ENCODE measurements around the gene EFNA2. TPM values are rescaled to one million over a fixed set of nuclear protein-coding genes. Genes with fewer than 3 reads are reported as not detected.

EFNA2 gene
- total RNA-seq, 1 experiment from 2014 or later: not detected

- Histone ChIP-seq H3K27ac (ENCODE audit: low read length) (peak overlapping the region; percentile 88), H3F3A (ENCODE audit: low read length, unreplicated experiment) (no peaks in the 10 kb centered on the region), H3K9me3 (ENCODE audit: low read length) (no peaks in the 10 kb centered on the region), H3K4me3 (ENCODE audit: low read length) (peak overlapping the region; percentile 78; the same call in 1 of the 2 replicates), H3K36me3 (ENCODE audit: low read depth, low read length) (peaks cover 12% of the 10 kb centered on the region), H3K9ac (ENCODE audit: low read length) (peak overlapping the region; percentile 86; the same call in 1 of the 2 replicates), H3K79me2 (ENCODE audit: low read length) (peaks cover 51% of the 10 kb centered on the region), H3K4me2 (ENCODE audit: low read length) (peak overlapping the region; percentile 77), H3K4me1 (ENCODE audit: insufficient read depth, low read length) (peaks cover 36% of the 10 kb centered on the region), H4K20me1 (ENCODE audit: low read length) (peaks cover 5% of the 10 kb centered on the region; the same call in 1 of the 2 replicates), H2AFZ (ENCODE audit: low read length) (no peak overlapping the region), H3K9me2 (replicated peaks; ENCODE audit: low read length) (no peaks in the 10 kb centered on the region), H3K27me3 (ENCODE audit: low read length) (no peaks in the 10 kb centered on the region)
- BruUV-seq (replicated peaks): no TSS peak
- TF ChIP-seq EZH2 (IDR thresholded peaks at IDR 0.05; ENCODE audit: low read length, unreplicated experiment): no peak
- no peak for TF ChIP-seq EZH2phosphoT487 (IDR thresholded peaks at IDR 0.05; ENCODE audit: borderline replicate concordance, low read length)
- TF ChIP-seq, protein P1, sequence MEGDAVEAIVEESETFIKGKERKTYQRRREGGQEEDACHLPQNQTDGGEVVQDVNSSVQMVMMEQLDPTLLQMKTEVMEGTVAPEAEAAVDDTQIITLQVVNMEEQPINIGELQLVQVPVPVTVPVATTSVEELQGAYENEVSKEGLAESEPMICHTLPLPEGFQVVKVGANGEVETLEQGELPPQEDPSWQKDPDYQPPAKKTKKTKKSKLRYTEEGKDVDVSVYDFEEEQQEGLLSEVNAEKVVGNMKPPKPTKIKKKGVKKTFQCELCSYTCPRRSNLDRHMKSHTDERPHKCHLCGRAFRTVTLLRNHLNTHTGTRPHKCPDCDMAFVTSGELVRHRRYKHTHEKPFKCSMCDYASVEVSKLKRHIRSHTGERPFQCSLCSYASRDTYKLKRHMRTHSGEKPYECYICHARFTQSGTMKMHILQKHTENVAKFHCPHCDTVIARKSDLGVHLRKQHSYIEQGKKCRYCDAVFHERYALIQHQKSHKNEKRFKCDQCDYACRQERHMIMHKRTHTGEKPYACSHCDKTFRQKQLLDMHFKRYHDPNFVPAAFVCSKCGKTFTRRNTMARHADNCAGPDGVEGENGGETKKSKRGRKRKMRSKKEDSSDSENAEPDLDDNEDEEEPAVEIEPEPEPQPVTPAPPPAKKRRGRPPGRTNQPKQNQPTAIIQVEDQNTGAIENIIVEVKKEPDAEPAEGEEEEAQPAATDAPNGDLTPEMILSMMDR (conservative IDR thresholded peaks at IDR 0.05; ENCODE audit: low read depth, low read length): no peak
- ATAC-seq (peak; percentile 21), DNase-seq (no peak)
- CTCF ChIA-PET: no interaction called here
- intact Hi-C loops (cut with micrococcal nuclease): no loop called here
- POLR2A ChIA-PET (ENCODE audit: unreplicated experiment): no interaction called here
Measured at GRCh38 chr19:1247748-1248138, 37.9 kb upstream of the EFNA2 start.

GRCh38 chr19:1248139-1248785 is 37.4 kb upstream of the EFNA2 start, which contains the start of gene MIDN:
TSS of gene MIDN (plus strand) at chr19:1248583. CDS start at chr19:1250297, 1,714 bp downstream.
- DNase-seq (peak; percentile 78), ATAC-seq (peak; percentile 34)
- Histone ChIP-seq H4K20me1 (ENCODE audit: low read length) (peaks cover 5% of the 10 kb centered on the region; the same call in 1 of the 2 replicates), H3K36me3 (ENCODE audit: low read depth, low read length) (peaks cover 12% of the 10 kb centered on the region), H3K9me3 (ENCODE audit: low read length) (no peaks in the 10 kb centered on the region), H3K79me2 (ENCODE audit: low read length) (peaks cover 48% of the 10 kb centered on the region), H3K9me2 (replicated peaks; ENCODE audit: low read length) (no peaks in the 10 kb centered on the region), H3K4me1 (ENCODE audit: insufficient read depth, low read length) (peaks cover 36% of the 10 kb centered on the region), H3K27me3 (ENCODE audit: low read length) (no peaks in the 10 kb centered on the region), H3K4me2 (ENCODE audit: low read length) (peak within 1 kb of the TSS; percentile 80), H2AFZ (ENCODE audit: low read length) (no peak within 1 kb of the TSS), H3K9ac (ENCODE audit: low read length) (peak within 1 kb of the TSS; percentile 86), H3F3A (ENCODE audit: low read length, unreplicated experiment) (no peaks in the 10 kb centered on the region), H3K4me3 (ENCODE audit: low read length) (peak within 1 kb of the TSS; percentile 78), H3K27ac (ENCODE audit: low read length) (peak within 1 kb of the TSS; percentile 88)
- intact Hi-C loops (cut with micrococcal nuclease): no loop called here
- ChIA-PET CTCF (no interaction called here), POLR2A (ENCODE audit: unreplicated experiment) (no interaction called here)
- TF ChIP-seq, protein P1 (conservative IDR thresholded peaks at IDR 0.05; ENCODE audit: low read depth, low read length): peak; percentile 44
- TF ChIP-seq EZH2 (IDR thresholded peaks at IDR 0.05; ENCODE audit: low read length, unreplicated experiment) (no peak), EZH2phosphoT487 (IDR thresholded peaks at IDR 0.05; ENCODE audit: borderline replicate concordance, low read length) (no peak)
- no TSS peak for BruUV-seq (replicated peaks)

DNA sequence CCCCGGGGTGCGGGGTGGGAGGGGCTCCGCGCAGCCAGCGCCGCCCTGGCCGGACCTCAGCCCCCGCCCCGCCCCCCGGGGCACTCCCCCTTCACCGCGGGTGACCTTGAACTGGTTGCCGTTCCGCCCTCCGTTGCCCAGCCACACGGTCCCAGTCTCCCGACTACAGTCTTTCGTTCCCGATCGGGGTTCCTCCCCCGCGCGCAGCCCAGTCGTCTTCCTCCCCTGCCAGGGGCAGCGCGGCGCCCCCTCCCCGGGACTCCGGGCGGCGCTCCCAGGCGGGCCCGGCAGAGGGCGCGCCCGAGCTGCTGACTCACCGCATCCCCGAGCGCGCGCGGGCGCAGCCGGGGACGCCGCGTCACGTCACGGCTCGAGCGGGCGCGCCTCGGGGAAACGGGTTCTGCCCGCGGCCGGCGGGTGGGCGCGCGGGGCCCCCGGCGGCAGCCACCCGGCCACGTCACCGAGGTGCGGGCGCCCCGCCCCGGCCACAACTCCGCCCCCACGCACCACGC is 36.8 kb upstream of the EFNA2 start:
- BruUV-seq (replicated peaks): no TSS peak
- H3K36me3 ChIP-seq (ENCODE audit: low read depth, low read length): peaks cover 16% of the 10 kb centered on the region
- H3K4me2 ChIP-seq (ENCODE audit: low read length): peak overlapping the region; percentile 80

More for the DNA sequence above, 36.8 kb upstream of the EFNA2 start:
- TF ChIP-seq EZH2 (IDR thresholded peaks at IDR 0.05; ENCODE audit: low read length, unreplicated experiment): no peak
- TF ChIP-seq, protein P1 (conservative IDR thresholded peaks at IDR 0.05; ENCODE audit: low read depth, low read length): peak; percentile 60
- DNase-seq: peak; percentile 58
- POLR2A ChIA-PET (ENCODE audit: unreplicated experiment): no interaction called here
- Histone ChIP-seq H3K79me2 (ENCODE audit: low read length) (peaks cover 48% of the 10 kb centered on the region), H4K20me1 (ENCODE audit: low read length) (peaks cover 5% of the 10 kb centered on the region; the same call in 1 of the 2 replicates), H3K9me3 (ENCODE audit: low read length) (no peaks in the 10 kb centered on the region), H2AFZ (ENCODE audit: low read length) (no peak overlapping the region), H3K27me3 (ENCODE audit: low read length) (no peaks in the 10 kb centered on the region), H3F3A (ENCODE audit: low read length, unreplicated experiment) (no peaks in the 10 kb centered on the region), H3K4me3 (ENCODE audit: low read length) (peak overlapping the region; percentile 78), H3K9me2 (replicated peaks; ENCODE audit: low read length) (no peaks in the 10 kb centered on the region), H3K9ac (ENCODE audit: low read length) (peak overlapping the region; percentile 86), H3K4me1 (ENCODE audit: insufficient read depth, low read length) (peaks cover 37% of the 10 kb centered on the region), H3K27ac (ENCODE audit: low read length) (peak overlapping the region; percentile 88)
- CTCF ChIA-PET: no interaction called here
- intact Hi-C loops (cut with micrococcal nuclease): no loop called here
- peak; percentile 1 for ATAC-seq

Measured in PC-3 (cell line).